8988T (cell line): ENCODE data around the gene CACNA1C.

ENCODE experiments used
- DNase-seq: peaks from one replicate; pipeline ENCODE4 v3.0.0; 2011

Gene CACNA1C

GRCh38 chr12:2035431-2036055, 17.2 kb upstream of the CACNA1C start:
- DNase-seq, result no peak

DNA sequence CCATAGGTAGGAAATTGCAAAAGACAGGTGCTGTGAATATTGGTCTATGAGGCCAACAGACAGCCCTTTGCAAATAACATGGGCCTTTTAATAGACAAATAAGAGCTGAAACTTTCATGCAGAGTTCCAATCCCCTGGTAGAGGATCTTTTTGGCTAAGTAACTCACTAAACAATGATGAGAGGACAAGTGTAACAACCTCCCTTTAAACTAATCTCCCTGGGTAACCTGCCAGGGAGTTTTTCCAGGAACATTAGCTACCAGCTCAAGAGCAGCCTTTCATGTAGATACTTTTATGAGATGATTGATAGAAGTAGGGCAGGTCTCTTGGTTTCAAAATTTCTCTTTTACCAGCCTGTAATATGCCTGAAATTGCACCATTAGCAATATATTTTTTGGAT, 13.8 kb upstream of the CACNA1C start:
- no peak for DNase-seq

- no peak for DNase-seq
These were observed 9.7 kb upstream of the CACNA1C start for GRCh38 chr12:2043054-2043453.

DNA sequence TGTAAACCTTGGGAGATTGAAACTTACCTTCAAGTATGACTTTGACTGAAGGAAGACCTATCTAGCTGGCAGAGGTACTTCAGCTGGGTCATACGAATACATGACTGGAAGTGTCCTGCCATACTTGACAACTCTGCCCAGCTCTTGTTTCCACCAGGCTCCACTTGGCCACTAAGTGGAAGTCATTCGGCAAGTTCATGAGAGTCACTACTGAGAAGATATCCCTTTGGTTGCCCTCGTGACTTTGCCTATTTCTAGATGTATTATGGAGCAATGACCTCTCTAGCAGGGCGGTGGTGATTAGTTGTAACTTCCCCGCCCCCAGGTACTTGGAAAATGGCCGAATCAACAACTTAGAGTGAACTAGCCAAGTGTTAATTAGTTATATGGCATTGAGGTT, 8.6 kb upstream of the CACNA1C start:
- no peak for DNase-seq

GRCh38 chr12:2046957-2047356, 5.8 kb upstream of the CACNA1C start:
- no peak for DNase-seq

DNA sequence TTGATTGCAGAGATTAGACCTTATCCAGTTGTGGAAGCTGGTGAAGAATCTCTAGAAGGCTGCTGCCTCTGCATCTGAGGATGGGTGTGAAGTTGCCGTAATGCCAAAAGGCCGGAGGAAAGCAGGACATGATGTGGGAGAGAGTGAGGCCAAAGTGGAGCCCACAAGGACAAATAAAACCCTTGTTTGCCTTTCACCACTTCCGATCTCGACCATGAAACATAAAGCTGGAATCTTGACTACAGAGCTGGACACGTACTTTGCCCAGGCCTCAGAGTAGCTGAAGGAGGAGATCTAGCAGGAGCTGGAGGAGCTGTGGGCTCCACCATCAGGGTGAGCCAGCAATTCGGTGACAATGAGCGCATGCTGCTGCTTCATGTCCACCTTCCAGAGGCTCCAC, 5.0 kb upstream of the CACNA1C start:
- no peak for DNase-seq

DNA sequence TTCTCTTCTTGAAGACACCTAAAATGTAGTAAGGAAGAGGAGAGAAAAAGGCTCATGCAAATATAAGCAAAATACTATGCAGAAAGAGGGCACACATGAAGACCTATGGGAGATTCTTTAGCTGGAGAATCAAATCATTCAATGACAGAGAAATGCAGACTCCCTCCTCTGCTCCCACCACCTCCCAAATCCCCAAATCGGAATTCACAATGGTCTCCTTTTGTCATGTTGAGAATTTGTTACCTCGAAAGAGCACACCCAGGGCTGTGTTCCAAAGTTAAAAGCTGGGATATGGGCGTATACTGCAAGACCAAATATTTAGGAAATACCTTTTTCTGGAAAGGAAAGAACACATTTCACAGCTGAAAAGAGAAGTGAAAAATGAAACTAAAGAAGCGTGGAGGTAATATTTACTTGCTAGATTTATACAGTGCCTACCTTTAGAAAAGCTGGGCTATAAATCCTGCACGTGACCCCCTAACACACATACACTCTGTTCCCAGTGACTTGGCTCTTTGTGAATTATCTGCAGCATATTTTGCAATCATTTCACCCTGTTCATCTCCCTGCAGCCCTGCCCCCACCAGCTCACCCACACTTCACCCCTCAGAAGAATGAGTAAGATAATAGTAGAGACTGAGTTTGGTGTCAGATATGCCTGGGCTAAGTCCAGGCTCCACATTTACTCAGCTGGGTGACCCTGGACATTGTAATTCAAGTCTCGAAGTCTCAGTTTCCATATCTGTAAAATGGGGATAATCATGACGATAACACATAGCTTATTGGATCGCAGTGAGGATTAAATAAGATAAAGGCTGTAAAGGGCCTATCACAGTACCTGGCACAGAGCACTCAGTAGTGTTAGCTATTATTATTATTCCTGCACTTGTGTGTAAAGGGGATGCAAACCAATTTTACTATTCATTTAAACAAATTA, 2.9 kb upstream of the CACNA1C start:
- DNase-seq, result no peak

GRCh38 chr12:2051700-2052621, 826 bp upstream of the CACNA1C start:
- DNase-seq, result no peak

DNA sequence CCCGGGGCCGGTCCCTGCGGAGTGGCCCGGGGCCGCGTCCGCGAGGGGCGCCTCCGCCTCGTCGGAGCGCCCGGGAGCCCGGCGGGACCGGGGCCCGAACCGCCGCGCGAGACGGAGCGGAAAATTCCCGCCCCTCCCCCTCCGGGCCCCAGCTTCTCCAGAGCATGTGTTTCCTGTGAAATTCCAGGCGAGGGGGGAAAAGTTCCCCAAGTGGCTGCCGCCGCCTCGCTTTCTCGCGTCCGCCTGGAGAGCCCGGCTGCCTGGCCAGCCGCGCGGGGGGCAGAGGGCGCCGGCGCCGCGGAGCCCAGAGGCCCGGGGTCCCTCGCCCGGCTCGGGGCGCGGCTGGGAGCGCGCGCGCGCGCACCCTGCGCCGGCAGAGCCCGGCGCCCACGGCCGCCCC, 904 bp downstream of the CACNA1C start:
- no peak for DNase-seq

DNA sequence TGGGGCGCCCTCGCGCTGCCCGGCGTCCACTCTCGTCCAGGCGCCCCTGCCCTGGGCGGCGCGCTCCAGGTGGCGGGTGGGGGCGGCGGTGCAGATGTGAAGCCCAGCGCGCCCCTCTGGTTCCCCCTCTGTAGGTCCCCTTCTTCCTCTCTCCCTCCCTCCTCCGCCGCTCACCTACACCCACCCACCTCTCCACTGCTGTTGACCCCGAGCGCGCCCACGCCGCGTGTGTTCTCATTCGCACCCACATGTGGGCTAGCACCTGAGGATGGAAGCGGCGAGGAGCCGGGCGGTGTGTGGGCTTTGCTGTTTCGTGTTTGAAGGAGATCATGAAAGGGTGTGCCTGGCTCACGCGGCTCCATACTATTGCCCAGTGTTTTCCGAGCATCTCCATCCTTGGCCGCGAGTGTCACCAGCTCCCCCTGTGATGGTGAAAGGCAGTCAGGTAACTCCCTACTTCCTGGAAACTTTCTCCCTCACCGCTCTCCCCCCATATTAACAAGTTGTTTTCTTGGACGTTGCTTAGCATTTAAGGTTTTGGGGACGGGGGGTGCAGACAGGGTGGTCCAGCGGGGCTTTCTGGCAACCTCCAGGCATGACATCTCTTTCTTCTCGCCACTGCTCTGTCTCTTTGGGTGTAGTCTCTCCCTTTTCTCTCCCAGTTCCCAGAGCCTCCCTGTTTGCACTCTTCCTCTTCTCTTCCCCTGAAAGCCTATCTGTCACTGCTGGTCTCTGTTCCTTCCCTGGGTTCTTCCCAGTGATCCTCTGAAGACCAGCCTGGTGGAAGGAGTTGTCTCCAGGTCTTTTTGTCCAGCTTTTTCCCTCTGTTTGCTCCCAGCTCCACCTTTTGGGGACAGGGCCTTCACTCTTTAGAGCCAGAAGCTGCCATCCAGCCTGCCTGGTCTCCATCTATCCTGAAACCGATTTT, 1.6 kb downstream of the CACNA1C start:
- DNase-seq, result no peak

DNA sequence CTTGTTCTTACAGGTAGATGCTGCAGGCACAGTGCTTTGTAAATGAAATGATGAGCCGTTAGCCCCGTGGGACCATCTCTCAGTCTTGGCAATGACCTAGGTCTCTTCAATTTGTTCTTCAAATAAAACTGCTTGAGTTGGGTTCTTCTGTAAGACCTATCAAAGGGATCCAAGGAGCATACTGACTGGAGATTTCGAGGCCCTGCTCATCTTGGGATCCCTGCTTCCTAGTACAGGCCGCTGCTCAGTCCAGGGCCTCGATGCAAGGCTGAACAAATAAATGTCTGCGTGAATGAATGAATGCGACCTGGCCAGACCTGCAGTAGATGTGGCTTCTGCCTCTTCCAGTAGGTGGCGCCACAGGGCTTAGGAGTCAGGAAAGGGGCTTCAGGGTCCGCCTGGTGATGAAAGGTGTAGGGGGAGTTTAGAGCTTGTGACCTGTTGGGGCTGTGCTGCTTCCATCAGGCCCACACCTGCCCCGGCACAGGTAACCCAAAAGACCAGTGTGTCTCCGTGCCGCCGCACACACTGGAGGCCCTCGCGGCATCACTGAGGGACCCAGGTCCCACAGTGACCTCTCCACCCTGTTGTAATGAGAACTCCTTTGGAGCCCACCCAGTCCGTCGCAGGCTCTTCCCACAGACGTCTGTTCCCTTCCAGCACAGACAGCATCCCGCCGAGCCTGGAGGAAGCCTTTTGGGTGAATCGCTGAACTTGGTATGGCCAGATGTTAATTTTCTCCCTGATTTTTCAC, 4.4 kb downstream of the CACNA1C start:
- peak; percentile 51 for DNase-seq

DNA sequence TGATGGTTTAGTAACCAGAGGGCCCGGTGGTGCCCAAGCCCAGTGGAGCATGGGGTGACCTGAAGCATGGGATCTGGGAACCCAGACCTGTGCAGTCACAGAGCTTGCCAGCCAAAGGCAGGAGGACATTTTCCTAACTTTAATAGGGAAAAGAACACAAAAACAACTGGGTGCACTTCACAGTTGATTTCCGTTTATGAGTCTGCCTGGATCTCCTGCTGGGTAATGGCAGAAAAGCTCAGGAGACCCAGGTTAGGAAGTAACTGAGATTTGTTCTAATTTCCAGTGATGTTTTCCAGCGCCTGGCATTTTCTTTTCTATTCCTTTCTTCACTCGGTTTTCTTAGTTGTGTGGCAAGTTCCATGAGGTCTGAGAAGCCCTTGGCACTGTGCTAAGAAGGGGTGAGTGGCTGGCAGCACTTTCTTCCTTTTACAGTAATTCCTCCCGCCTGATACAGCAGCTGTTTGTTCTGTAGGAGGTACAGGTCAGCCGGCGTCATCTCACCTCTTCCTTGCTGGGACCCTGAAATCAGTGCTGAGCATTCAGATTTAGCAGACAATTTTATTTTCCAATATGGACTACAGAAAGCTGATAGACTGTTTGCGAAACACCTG, 5.1 kb downstream of the CACNA1C start:
- DNase-seq, result no peak

DNA sequence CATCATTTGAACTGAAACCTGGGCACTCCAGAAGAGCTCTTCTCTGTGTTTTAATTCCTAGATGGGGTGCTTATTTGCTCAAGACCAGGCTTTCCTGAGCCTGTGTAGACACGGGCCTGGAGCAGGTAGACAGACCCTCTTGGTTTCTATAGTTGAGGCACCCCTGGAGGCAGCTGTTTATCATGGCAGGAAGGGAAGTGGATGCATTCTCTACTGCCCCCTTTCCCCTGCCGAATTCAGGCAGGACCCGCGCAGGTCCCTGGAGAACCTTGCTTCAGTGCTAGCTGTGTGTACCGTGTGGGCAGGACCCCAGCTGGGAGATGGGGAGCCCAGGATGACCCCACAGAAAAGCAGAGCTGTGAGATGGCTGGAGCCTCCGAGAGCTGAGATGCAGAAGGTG, 6.0 kb downstream of the CACNA1C start:
- no peak for DNase-seq

- DNase-seq, result no peak
These were observed 8.6 kb downstream of the CACNA1C start for GRCh38 chr12:2061402-2061801.

GRCh38 chr12:2064071-2064507, 11.3 kb downstream of the CACNA1C start:
- DNase-seq, result no peak

DNA sequence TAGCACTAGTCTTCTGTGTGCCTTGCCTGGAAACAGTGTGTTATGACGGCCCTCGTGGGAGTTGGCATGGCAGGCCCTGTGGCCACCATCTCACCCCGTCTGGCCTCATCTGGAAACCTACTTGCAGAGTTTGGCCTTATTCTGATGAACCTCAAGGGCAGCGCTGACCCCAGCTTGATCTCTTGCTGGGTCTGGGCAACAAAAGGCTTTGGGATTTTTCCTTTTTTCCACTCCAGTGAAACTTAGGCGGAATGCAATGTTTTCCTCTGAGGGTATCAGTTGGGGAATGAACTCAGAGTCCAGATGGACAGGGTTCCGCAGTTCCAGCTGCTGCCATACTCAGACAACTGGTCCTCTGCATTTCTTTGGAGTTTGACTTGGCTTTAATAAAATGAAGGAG, 15.9 kb downstream of the CACNA1C start:
- DNase-seq, result no peak

- no peak for DNase-seq
These were observed 17.8 kb downstream of the CACNA1C start for GRCh38 chr12:2070440-2071045.

DNA sequence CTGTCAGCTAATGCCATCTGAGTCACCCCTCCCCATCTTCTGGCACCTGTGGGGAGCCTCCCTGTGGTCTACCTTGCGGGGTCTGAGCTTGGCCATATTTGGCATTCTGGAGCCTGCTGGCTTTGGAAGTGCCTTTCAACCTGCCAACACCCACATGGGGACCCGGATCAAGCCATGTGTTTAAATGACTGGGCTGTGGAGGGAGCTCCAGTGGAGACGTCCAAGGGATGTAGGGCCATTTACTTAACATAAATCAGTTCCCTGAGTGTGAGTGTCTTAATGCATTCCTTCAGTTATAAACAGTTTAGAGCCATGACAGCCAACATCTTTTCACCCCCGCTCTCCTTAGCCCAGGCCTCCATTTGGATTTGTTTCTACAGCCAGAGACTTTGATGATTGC, 22.0 kb downstream of the CACNA1C start:
- no peak for DNase-seq

DNA sequence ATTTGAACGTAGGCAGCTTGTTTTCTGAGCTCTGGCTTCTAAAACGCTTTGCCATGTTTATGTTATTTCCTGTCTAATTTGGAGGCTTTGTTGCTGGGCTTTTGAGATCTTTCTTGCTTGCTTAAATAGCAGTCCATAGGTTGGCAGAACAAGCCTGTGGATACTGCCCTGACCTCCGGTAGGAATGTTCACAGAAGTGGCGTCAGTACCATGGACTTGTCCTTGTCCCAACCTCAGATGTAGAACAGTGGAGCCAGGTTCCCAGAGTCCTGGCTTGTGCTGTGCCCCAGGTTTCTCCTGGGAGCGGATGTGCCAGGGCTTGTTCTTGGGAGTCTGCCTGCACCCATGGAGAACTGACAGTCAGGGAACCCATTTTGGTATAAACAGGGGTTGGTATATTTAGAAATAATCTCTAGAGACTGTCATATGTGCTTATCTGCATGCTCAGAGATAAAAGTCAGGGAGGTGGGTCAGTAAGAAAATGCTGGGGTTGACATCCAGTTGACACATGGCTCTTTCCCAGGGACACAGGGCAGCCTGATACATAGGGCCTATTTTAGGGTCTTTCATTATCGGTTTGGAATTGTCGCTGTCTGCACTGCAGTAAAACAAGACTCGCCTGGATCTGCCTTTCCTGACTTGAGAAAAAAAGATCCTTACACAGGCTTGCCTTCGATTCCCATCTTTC, 22.9 kb downstream of the CACNA1C start:
- no peak for DNase-seq

DNA sequence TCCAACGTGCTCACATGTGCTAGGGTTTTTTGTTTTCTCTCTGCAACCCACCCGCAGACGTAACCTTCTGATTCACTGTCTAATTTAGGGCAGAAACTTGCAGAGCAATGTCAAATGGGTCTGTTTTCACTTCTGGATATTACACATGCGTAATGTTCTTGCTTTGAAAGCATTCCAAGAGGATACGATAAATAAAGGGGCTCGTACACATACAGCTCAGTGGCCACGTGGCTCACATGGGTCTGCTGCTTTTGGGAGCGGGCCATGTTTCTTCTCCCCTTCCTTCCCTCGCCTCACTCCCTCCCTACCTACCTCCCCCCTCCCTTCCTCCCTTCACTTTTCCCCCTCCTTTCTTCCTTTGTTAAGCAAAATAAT, 23.4 kb downstream of the CACNA1C start:
- DNase-seq, result no peak
